ENCODE data around the gene ADCY7.
A peak's percentile ranks its signal among the peaks of the same experiment; 100 is the strongest.

ADCY7 gene

DNA sequence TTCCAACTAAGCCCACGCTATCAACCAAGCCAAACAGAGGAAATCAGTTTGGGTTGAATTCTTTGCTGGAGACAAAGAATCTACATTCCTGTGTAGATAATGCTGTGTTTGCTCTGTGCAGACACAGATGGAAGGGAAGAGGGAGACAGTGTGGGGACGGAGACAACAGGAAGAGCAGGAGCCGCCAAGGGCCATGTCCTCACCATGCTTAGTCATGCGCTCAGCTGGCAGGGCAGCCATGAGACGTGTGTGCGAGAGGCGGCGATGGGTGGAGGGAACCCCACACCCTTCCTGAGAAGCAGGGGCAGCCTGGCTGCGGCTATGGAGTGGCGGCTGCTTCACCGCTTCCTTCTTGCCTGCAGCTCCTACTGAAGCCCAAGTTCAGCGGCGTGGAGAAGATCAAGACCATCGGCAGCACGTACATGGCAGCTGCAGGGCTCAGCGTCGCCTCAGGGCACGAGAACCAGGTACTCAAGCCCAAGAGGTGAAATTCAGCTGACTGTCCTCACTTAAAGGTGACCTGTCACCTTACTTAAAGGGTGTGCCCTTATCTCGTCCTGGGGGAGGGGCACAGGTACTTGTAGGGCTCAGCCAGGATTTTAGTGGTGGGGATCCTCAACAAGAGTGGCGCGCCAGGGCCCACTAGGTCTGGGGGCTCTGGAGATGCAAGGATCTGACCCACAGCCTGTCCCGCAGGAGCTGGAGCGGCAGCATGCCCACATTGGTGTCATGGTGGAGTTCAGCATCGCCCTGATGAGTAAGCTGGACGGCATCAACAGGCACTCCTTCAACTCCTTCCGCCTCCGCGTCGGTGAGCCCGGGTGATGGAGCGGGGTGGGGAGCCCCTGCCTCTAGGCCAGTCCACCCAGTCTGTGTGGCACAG is 47.5 kb downstream of the ADCY7 start:
- peak in 1 of 2 donors; percentile 10 for DNase-seq (ENCODE audit: low read depth in 2 of 2)

DNA sequence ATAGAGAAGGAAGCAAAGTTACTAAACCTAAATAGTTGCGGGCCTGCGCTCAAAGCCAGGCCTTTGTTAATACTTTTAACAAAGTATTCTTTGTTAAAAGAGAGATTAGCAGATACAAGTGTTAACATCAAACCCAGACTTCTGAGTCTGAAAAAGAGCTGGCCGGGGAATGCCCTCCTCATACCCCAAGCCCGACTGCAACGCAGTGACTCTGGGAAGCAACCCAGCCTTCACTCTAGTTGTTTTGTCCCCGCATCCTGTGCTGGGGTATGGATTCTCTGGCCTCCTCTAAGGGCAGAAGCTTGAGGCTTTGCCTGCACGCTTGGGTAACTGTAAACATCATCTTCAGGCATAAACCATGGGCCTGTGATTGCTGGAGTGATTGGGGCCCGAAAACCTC is 48.3 kb downstream of the ADCY7 start:
- DNase-seq (ENCODE audit: low read depth in 2 of 2) = no peak

DNA sequence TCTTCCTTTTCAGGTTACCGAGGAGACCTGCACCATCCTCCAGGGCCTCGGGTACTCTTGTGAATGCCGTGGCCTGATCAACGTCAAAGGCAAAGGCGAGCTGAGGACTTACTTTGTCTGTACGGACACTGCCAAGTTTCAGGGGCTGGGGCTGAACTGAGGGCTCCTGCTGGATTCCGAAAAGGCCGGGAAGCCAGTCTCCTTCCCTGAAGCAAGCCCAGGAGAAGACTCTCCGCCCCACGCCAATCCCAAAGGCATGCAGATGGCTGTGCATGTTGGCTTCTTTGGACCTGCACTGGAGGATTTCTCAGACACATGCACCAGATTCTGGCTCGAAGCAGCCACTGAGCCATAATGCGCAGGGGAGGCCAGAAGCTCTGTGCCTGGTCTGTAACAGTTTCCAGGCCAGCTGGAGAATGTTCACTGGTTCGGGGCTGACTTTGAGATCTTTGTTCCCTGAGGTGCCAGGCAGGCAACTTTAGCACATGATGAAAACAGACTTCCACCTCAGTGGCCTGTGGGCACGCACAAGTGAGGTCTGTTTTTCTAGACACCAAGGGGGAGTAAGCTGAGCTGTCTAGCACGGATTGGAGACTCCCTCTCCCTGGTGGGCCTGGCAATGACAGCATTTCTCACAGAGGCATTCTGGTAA is 49.1 kb downstream of the ADCY7 start:
- no peak for DNase-seq (ENCODE audit: low read depth in 2 of 2)

GRCh38 chr16:50316102-50316847 is 49.9 kb downstream of the ADCY7 start:
- DNase-seq (ENCODE audit: low read depth in 2 of 2) = no peak

GRCh38 chr16:50316848-50317630 is 50.7 kb downstream of the ADCY7 start:
- DNase-seq (ENCODE audit: low read depth in 2 of 2) = no peak

DNA sequence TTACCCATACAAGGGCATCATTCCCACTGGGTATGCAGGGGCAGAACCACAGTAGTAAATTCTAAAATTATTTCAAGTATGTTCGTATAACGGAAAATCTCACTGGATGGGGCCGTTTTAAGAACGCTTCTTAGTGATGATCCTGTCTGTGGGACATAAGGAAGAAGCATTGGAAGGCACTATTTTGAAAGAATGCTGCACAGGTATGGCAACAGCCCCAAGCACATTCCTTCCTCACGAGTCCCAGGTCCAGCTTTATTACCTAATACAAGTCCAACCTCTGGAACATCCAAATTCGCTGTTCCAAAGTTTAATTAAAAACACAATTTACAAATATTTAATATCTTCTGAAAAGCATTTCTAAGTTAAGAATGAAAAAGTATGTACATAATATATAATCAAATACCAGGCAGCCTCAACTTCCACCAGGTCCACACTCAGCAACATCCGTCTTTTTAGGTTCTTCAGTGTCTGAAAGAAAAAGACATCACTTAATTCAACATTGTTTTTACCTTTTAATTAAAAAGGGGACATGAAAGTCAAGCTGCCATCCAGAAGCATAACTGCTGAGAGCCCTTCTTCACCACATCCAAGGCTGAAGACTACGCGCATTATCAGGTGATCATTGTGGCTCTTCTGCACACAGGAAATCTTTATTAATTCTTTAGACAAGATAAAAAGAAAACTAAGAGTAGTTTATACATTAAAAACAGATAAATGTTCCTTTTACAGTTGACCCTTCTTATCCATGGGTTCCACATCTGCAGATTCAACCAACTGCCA is 52.6 kb downstream of the ADCY7 start:
- DNase-seq (ENCODE audit: low read depth in 2 of 2) = no peak

DNA sequence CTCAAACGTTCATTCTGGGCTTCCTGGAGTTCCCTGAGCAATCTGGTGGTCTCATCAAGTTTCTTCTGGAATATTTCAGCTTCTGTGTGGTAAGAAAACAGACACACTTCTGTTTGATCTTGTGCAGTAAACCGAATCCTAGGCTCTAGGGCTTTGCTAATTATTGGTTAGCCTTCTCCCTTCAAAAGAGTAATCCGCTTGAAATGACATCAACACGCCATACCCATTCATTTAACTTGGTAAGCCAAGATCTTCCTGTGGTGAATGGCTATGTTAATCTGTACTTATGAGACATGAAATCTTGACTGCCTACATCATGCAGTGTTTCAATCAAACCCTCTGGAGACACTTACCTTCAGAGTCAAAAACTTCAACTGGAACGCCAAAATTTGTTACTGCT is 54.0 kb downstream of the ADCY7 start:
- DNase-seq (ENCODE audit: low read depth in 2 of 2) = no peak

GRCh38 chr16:50322333-50322732 is 56.0 kb downstream of the ADCY7 start:
- DNase-seq (ENCODE audit: low read depth in 2 of 2) = no peak

- no peak for DNase-seq (ENCODE audit: low read depth in 2 of 2)
These were observed 57.1 kb downstream of the ADCY7 start for GRCh38 chr16:50323335-50324011.

GRCh38 chr16:50324345-50324744 is 58.0 kb downstream of the ADCY7 start:
- DNase-seq (ENCODE audit: low read depth in 2 of 2) = no peak

GRCh38 chr16:50326264-50326663 is 59.9 kb downstream of the ADCY7 start:
- DNase-seq (ENCODE audit: low read depth in 2 of 2) = no peak

GRCh38 chr16:50326835-50327465 is 60.6 kb downstream of the ADCY7 start:
- peak; percentile 40 to 46 for DNase-seq (ENCODE audit: low read depth in 2 of 2)

DNA sequence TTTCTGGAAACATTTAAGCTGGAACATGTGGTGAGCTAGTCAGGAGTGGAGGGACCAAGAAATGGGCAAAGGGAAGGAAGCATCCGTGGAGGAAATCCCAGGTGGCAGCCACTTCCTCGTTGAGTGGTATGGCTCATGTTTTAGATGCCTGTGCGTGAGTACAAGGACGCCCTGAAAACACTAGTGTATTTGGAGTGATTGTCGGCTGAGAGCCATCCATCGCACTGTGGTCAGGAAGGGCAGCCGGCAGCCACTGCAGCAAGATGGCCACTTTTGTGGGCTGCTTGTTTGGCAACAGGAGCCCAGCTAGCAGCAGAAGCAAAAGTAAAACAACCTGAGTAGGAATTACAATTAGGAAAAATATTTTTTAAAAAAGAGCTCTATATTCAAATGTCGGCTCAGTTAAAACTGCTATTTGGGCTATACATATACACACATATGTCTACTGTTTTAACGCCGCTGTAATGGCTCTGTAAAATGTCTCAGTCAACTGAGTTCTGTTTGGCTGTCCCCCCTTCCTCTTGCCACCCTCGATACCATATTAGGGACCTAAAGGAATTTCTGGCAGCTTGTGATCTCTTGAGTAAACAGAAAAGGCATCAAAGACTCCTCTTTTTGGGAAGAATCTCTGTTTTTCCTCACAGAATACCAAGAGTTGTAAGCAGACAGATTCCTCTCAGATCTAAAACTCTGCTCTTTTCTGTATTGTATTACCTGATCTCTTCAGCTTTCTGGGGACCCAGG is 63.3 kb downstream of the ADCY7 start:
- no peak for DNase-seq (ENCODE audit: low read depth in 2 of 2)

- no peak for DNase-seq (ENCODE audit: low read depth in 2 of 2)
These were observed 65.2 kb downstream of the ADCY7 start for GRCh38 chr16:50331570-50331969.

- no peak for DNase-seq (ENCODE audit: low read depth in 2 of 2)
These were observed 66.2 kb downstream of the ADCY7 start for GRCh38 chr16:50332599-50332998.

GRCh38 chr16:50334106-50334975 is 68.0 kb downstream of the ADCY7 start:
- DNase-seq (ENCODE audit: low read depth in 2 of 2) = no peak

DNA sequence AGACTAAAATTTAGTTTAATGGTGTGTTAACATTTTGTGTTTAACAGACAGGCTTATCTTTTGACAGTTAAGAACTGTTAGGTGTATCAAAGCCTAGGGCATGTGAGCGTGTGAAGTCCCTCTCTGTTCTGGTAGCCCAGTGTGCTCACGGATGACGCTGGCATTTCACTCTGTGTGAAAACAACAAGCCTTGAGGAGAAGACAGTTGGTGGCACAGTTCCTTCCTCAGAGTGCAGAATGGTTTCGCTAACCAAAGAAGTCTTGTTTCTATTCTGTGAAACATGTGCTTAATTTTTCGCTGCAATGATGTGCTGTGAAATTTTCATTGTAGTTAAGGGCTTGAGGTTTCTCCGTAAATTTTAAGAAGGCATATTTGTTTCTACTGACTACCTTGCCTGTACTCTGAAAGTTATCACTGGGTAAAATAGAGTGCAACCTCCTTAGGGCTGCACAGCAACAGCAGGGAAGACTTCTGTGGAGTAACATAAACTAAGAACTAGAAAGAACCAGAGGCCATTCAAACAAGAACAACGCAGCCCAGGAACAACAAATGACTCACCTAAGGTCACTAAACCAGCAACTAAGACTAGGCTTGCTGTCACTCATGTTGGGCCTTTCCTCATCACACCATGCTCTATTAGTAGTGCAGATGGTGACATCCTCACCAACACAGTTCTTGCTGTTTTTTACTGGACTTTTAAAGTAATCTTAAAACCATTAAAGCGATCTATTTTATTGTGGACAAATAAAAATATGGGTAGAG is 69.0 kb downstream of the ADCY7 start:
- DNase-seq (ENCODE audit: low read depth in 2 of 2) = peak in 1 of 2 donors; percentile 27

Measured in stimulated activated CD8-positive, alpha-beta memory T cell treated with anti-CD3 and anti-CD28 coated beads, Interleukin-7, amount 100 ng/mL, for 1 hour (primary cell).